HG03095 (cell line): ENCODE measurements around the gene EPC1.
A peak's percentile ranks its signal among the peaks of the same experiment; 100 is the strongest.
"Not testable (repeated sequence)": the region's sequence is repeated elsewhere in the genome, so short reads cannot be mapped to it uniquely, and the experiment has no call there.

Experiments used
- ATAC-seq: cut with Tn5 transposase; IDR thresholded peaks from one replicate; pipeline ENCODE4 v1.9.1; 2021; ENCODE audit warnings: moderate library complexity; ENCODE audit not compliant: unreplicated experiment

Gene EPC1

GRCh38 chr10:32346551-32347362, at the start of gene EPC1:
Gene EPC1 (minus strand): TSS chr10:32347158. CDS start chr10:32346915, 243 bp downstream.
- peak; percentile 59 for ATAC-seq

GRCh38 chr10:32393911-32394310, 47.0 kb upstream of the EPC1 start:
- ATAC-seq: no peak

GRCh38 chr10:32392284-32392683, 45.3 kb upstream of the EPC1 start:
- ATAC-seq: not testable (repeated sequence)

GRCh38 chr10:32390193-32390592, 43.2 kb upstream of the EPC1 start:
- no peak for ATAC-seq

GRCh38 chr10:32388258-32389027, 41.5 kb upstream of the EPC1 start:
- no peak for ATAC-seq

GRCh38 chr10:32386623-32387260, 39.8 kb upstream of the EPC1 start:
- no peak for ATAC-seq

- no peak for ATAC-seq
Observed at GRCh38 chr10:32384171-32384570, 37.2 kb upstream of the EPC1 start.

- ATAC-seq: no peak
Observed at GRCh38 chr10:32381165-32381564, 34.2 kb upstream of the EPC1 start.

GRCh38 chr10:32379950-32380551, 33.1 kb upstream of the EPC1 start:
- no peak for ATAC-seq

GRCh38 chr10:32379318-32379949, 32.5 kb upstream of the EPC1 start:
- ATAC-seq: peak; percentile 29

- ATAC-seq: peak; percentile 86
Observed at GRCh38 chr10:32378363-32379317, 31.7 kb upstream of the EPC1 start.

- peak; percentile 32 for ATAC-seq
Observed at GRCh38 chr10:32377458-32378259, 30.7 kb upstream of the EPC1 start.

- no peak for ATAC-seq
Observed at GRCh38 chr10:32376771-32377170, 29.8 kb upstream of the EPC1 start.

GRCh38 chr10:32376097-32376496, 29.1 kb upstream of the EPC1 start:
- no peak for ATAC-seq

GRCh38 chr10:32375631-32376030, 28.7 kb upstream of the EPC1 start:
- no peak for ATAC-seq

GRCh38 chr10:32374605-32375004, 27.6 kb upstream of the EPC1 start:
- no peak for ATAC-seq

GRCh38 chr10:32373496-32373895, 26.5 kb upstream of the EPC1 start:
- ATAC-seq: no peak

GRCh38 chr10:32373031-32373430, 26.1 kb upstream of the EPC1 start:
- no peak for ATAC-seq
